GM19324 (cell line): Measurements from ENCODE around the gene ACLY.
A peak's percentile ranks its signal among the peaks of the same experiment; 100 is the strongest.
"Not testable (repeated sequence)": the region's sequence is repeated elsewhere in the genome, so short reads cannot be mapped to it uniquely, and the experiment has no call there.

Experiments
- ATAC-seq: cut with Tn5 transposase; IDR thresholded peaks from one replicate; pipeline ENCODE4 v1.9.1; 2021; ENCODE audit warnings: mild to moderate bottlenecking, moderate library complexity; ENCODE audit not compliant: unreplicated experiment, low FRiP score

Gene ACLY

GRCh38 chr17:41882756-41883155 lies 36.0 kb downstream of the ACLY start:
- no peak for ATAC-seq

- no peak for ATAC-seq
Observed at GRCh38 chr17:41880130-41880529, 38.6 kb downstream of the ACLY start.

- not testable (repeated sequence) for ATAC-seq
Observed at GRCh38 chr17:41874293-41874670, 44.5 kb downstream of the ACLY start.

GRCh38 chr17:41873559-41874292 lies 45.0 kb downstream of the ACLY start:
- no peak for ATAC-seq

- no peak for ATAC-seq
Observed at GRCh38 chr17:41871789-41872188, 47.0 kb downstream of the ACLY start.

GRCh38 chr17:41870627-41871026 lies 48.1 kb downstream of the ACLY start:
- ATAC-seq = no peak

GRCh38 chr17:41870097-41870496 lies 48.7 kb downstream of the ACLY start:
- no peak for ATAC-seq

- ATAC-seq = no peak
Observed at GRCh38 chr17:41869426-41869825, 49.3 kb downstream of the ACLY start.

- no peak for ATAC-seq
Observed at GRCh38 chr17:41868568-41868967, 50.2 kb downstream of the ACLY start.

- no peak for ATAC-seq
Observed at GRCh38 chr17:41865596-41865893, 53.2 kb downstream of the ACLY start.

- ATAC-seq = peak; percentile 84
Observed at GRCh38 chr17:41864836-41865595, 53.7 kb downstream of the ACLY start, which contains the start of gene KLHL11. Gene KLHL11 (minus strand): TSS chr17:41865423. CDS start chr17:41865370, 53 bp downstream.

- ATAC-seq = peak; percentile 29
Observed at GRCh38 chr17:41864498-41864835, 54.3 kb downstream of the ACLY start.

GRCh38 chr17:41863074-41863848 lies 55.5 kb downstream of the ACLY start:
- ATAC-seq = no peak

- ATAC-seq = no peak
Observed at GRCh38 chr17:41860254-41860931, 58.4 kb downstream of the ACLY start.

- ATAC-seq = not testable (repeated sequence)
Observed at GRCh38 chr17:41851382-41851781, 67.4 kb downstream of the ACLY start.

GRCh38 chr17:41849251-41849990 lies 69.3 kb downstream of the ACLY start:
- no peak for ATAC-seq

GRCh38 chr17:41848788-41849187 lies 70.0 kb downstream of the ACLY start:
- no peak for ATAC-seq

GRCh38 chr17:41844971-41845370 lies 73.8 kb downstream of the ACLY start:
- ATAC-seq = no peak

GRCh38 chr17:41840781-41841180 lies 78.0 kb downstream of the ACLY start:
- not testable (repeated sequence) for ATAC-seq

- not testable (repeated sequence) for ATAC-seq
Observed at GRCh38 chr17:41839448-41839847, 79.3 kb downstream of the ACLY start.
